Endothelial cell (in vitro differentiated cells): ENCODE data around the gene ZNF134. TPM values are rescaled to one million over a fixed set of nuclear protein-coding genes. Genes with fewer than 3 reads are reported as not detected.

Source experiments
- DNase-seq: peaks from one replicate; pipeline ENCODE4 v3.0.0; 2021; ENCODE audit warnings: low spot score
- H3K27ac Mint-ChIP-seq: one replicate; pipeline ENCODE4 v1.8.0; 2021; ENCODE audit warnings: mixed read lengths, inconsistent platforms; ENCODE audit not compliant: unreplicated experiment
- H3K27me3 Mint-ChIP-seq: one replicate; pipeline ENCODE4 v1.8.0; 2021; ENCODE audit warnings: mild to moderate bottlenecking, moderate library complexity, mixed read lengths, inconsistent platforms; ENCODE audit not compliant: unreplicated experiment
- H3K36me3 Mint-ChIP-seq: one replicate; pipeline ENCODE4 v1.8.0; 2021; ENCODE audit warnings: mild to moderate bottlenecking, low read depth, mixed read lengths, inconsistent platforms; ENCODE audit not compliant: unreplicated experiment
- H3K4me1 Mint-ChIP-seq: one replicate; pipeline ENCODE4 v1.8.0; 2021; ENCODE audit warnings: mild to moderate bottlenecking, mixed read lengths, inconsistent platforms; ENCODE audit not compliant: unreplicated experiment
- H3K4me3 Mint-ChIP-seq: one replicate; pipeline ENCODE4 v1.8.0; 2021; ENCODE audit warnings: mild to moderate bottlenecking, mixed read lengths, inconsistent platforms; ENCODE audit not compliant: unreplicated experiment
- H3K9me3 Mint-ChIP-seq: one replicate; pipeline ENCODE4 v1.8.0; 2021; ENCODE audit warnings: mixed read lengths, inconsistent platforms; ENCODE audit not compliant: unreplicated experiment
- CTCF ChIP-seq: fragments of 200-600 bp; sonication (generic); IDR thresholded peaks from one replicate; pipeline ENCODE4 v1.5.0; 2021; ENCODE audit warnings: antibody characterized with exemption; ENCODE audit not compliant: unreplicated experiment
- total RNA-seq: library from RNA; stranded (reverse); fragmentation: NEBNext Ultra II Directional; extraction: Animal tissue kit (Norgen Biotek cat#: 25700); gene quantifications from one replicate; pipeline ENCODE4 v1.2.1, GENCODE V29; 2021; ENCODE audit not compliant: unreplicated experiment

ZNF134 gene
- total RNA-seq, 1 donor from 2014 or later, result 37.5 TPM

- H3K27ac Mint-ChIP-seq, result peak overlapping the region; percentile 84
- no peak for TF ChIP-seq CTCF
Observed at GRCh38 chr19:57615346-57615745, 1.3 kb downstream of the ZNF134 start.

GRCh38 chr19:57620673-57621348 lies 6.8 kb downstream of the ZNF134 start:
- no peak for DNase-seq
- Mint-ChIP-seq H3K9me3 (peaks cover 56% of the 10 kb centered on the region), H3K27ac (no peak overlapping the region), H3K4me1 (peaks cover 3% of the 10 kb centered on the region), H3K36me3 (peaks cover 89% of the 10 kb centered on the region), H3K27me3 (peaks cover 4% of the 10 kb centered on the region), H3K4me3 (peak overlapping the region; percentile 83)
- TF ChIP-seq CTCF, result no peak

More at GRCh38 chr19:57615346-57615745, 1.3 kb downstream of the ZNF134 start:
- Mint-ChIP-seq H3K27me3 (peaks cover 12% of the 10 kb centered on the region), H3K36me3 (peaks cover 61% of the 10 kb centered on the region), H3K4me3 (peak overlapping the region; percentile 100), H3K9me3 (peaks cover 49% of the 10 kb centered on the region), H3K4me1 (peaks cover 17% of the 10 kb centered on the region)
- no peak for DNase-seq

DNA sequence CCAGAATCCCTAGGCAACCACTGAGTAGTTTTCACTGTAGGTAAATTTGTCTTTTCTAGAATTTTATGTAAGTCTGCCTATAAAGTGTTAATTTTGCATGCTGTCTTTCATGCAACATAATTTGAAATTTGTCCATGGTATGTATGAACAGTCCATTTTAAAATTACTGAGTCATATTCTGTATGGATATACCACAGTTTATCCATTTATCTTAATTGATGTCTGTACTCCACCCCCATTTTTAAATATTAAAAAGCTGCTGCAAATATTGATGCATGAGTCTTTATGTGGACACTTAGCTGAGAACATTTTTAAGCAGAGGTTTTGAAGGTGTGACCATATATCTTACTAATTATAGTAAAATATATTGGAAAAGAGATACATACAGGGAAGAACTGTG lies 9.0 kb downstream of the ZNF134 start:
- Mint-ChIP-seq H3K36me3 (peaks cover 67% of the 10 kb centered on the region), H3K27me3 (peaks cover 4% of the 10 kb centered on the region), H3K9me3 (peaks cover 43% of the 10 kb centered on the region), H3K4me1 (no peaks in the 10 kb centered on the region), H3K4me3 (peak overlapping the region; percentile 86), H3K27ac (no peak overlapping the region)
- no peak for DNase-seq
- no peak for TF ChIP-seq CTCF

GRCh38 chr19:57632987-57633831 lies 19.2 kb downstream of the ZNF134 start, which contains the start of gene ZNF211:
ZNF211 (plus strand) TSS chr19:57633168; CDS start chr19:57633347, 179 bp downstream.
- Mint-ChIP-seq H3K4me3 (peak within 1 kb of the TSS; percentile 93), H3K4me1 (peaks cover 16% of the 10 kb centered on the region), H3K9me3 (no peaks in the 10 kb centered on the region), H3K27ac (peak within 1 kb of the TSS; percentile 67), H3K36me3 (peaks cover 44% of the 10 kb centered on the region), H3K27me3 (peaks cover 2% of the 10 kb centered on the region)
- DNase-seq, result peak; percentile 88
- TF ChIP-seq CTCF, result no peak

- Mint-ChIP-seq H3K9me3 (no peaks in the 10 kb centered on the region), H3K4me3 (peak overlapping the region; percentile 93), H3K4me1 (peaks cover 16% of the 10 kb centered on the region), H3K27ac (no peak overlapping the region), H3K36me3 (peaks cover 50% of the 10 kb centered on the region), H3K27me3 (peaks cover 2% of the 10 kb centered on the region)
- no peak for DNase-seq
- TF ChIP-seq CTCF, result no peak
Observed at GRCh38 chr19:57633832-57634131, 19.7 kb downstream of the ZNF134 start.
